GM21786 (cell line): ENCODE measurements around the gene LPCAT1.

ENCODE experiments used
- ATAC-seq: cut with Tn5 transposase; IDR thresholded peaks from one replicate; pipeline ENCODE4 v1.9.1; 2021; ENCODE audit not compliant: unreplicated experiment

LPCAT1 gene

DNA sequence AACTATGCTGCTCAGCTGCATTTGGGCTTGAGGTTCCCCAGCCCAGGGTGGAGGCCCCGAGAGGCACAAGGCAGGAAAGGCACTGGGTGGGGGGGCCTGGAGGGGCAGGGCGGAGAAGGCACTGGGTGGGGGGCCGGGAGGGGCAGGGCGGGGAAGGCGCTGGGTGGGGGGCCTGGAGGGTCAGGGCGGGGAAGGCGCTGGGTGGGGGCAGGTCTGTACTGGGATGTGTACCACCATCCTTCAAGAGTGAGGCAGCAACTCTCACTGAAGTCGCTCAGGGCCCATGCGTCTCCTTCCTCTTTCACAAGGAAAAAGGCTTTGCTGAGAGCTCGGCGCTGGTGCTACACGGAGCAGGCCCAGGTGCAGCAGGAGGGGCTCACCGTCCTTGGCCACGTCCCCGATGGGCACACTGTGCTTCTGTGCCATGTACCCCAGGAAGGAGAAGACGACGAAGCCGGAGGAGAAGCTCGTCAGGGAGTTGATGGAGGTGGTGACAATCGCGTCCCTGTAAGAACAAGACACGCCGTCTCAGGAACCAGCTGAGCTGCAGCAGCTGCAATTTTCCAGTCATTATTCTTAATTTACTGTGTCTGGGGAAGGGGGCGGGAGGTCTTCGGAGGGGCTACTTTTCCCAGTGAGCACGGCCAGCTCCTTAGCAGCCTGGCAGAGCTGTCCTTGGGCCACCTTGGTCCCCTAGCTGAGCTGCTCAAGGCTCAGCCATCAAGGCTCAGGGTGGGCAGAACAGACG is 109.3 kb downstream of the LPCAT1 start:
- no peak for ATAC-seq

GRCh38 chr5:1413611-1414241 is 110.0 kb downstream of the LPCAT1 start:
- no peak for ATAC-seq

- ATAC-seq, result no peak
Measured at GRCh38 chr5:1413211-1413610, 110.5 kb downstream of the LPCAT1 start.

DNA sequence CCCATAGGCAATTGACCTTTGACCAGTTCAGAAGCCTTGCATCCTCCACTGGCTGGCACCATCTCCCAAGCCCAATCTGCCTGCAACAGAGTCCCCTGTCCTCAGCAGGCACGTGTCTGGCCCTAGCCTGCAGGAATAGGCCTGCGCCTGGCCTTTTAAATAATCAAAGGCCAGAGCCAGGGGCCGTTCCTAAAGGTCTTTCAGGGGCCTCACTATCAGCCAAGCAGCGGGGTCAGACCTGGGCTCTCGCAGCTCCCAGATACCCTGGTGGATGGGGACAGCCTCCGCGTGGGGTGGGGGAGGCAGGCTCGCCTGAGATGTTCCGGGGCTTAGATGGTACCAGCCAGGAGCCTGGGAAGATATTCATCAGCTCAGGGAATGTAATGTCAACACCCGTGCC is 111.1 kb downstream of the LPCAT1 start:
- ATAC-seq, result no peak

GRCh38 chr5:1412163-1412562 is 111.6 kb downstream of the LPCAT1 start:
- no peak for ATAC-seq
